ENCODE measurements around the gene SLC38A2. TPM values are rescaled to one million over a fixed set of nuclear protein-coding genes. Genes with fewer than 3 reads are reported as not detected.

SLC38A2 gene
- total RNA-seq (2014; rRNA removed; shearing (Covaris generic)) (66.2 and 70.5 TPM in 2 replicates), total RNA-seq (2022) (93.5 and 107 TPM in 2 replicates), Bru-seq, nascent RNA (percentile 98 among the genes with signal in this experiment), BruChase-seq, experiment 1, labeled RNA remaining after a 6-hour chase (percentile 81 among the genes with signal in this experiment), BruChase-seq, experiment 2, labeled RNA remaining after a 2-hour chase (percentile 98 among the genes with signal in this experiment)
- long read RNA-seq, full-length matches to known transcripts: 53 of 71 reads
- long read RNA-seq, partial matches to known transcripts: 4 of 71 reads
- long read RNA-seq, other reads (novel, unspliced or antisense): 14 of 71 reads

DNA sequence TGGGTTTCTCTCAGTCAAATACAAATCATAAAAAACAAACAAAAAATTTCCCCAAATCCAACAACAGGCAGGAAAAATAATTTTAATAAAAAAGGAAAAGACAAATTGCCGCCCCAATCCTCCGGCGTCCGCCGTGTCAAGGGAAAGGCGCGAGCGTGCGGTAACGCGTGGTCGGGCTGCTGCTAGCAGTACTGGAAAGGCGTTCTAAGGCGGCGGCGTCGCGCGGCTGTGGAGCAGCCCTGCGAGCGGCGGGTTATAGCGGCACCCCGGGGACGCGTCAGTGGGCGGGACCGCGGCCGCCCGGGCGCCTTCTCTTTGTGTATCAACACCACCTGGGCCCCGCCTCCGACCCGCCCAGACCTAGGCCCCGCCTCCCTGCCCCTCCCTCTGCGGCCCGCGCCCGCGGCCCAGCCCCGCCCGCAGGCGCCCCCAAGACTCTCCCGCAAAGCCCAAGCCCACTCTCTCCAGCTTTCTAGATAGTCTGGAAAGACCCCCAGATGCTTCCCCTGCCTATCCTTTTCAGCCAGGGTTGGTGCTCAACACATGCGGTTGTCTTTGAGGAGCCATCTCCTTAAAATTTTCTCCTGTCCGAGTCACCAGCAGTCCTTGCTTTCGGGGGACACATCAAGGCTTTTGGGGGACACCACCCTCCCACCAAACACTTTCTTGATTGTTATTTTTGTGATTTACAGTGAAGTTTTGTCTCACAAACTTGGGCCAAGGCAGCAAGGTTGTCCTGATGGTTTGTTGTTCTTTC is at the start of gene SLC38A2:
Gene SLC38A2 (minus strand): TSS at position 230 of the 757 bp plus-strand sequence. CDS start 1,480 bp downstream, outside the sequence.
- DNase-seq (ENCODE audit: low spot score): peak; percentile 93
- Histone ChIP-seq H3K9me3 (ENCODE audit: low read length) (no peaks in the 10 kb centered on the region), H3K4me3 (ENCODE audit: low read depth, low read length, poor library complexity, severe bottlenecking) (peak within 1 kb of the TSS; percentile 95), H3K4me1 (ENCODE audit: insufficient read depth, low read length, poor library complexity, severe bottlenecking) (peaks cover 24% of the 10 kb centered on the region), H4K20me1 (ENCODE audit: insufficient read depth, low read length) (peaks cover 20% of the 10 kb centered on the region), H3K9me2 (ENCODE audit: insufficient read depth, low read length) (no peaks in the 10 kb centered on the region), H3K36me3 (ENCODE audit: insufficient read depth, low read length) (peaks cover 34% of the 10 kb centered on the region), H3K27ac (ENCODE audit: low read depth, low read length, poor library complexity, severe bottlenecking) (peak within 1 kb of the TSS; percentile 77), H3K79me2 (ENCODE audit: insufficient read depth, low read depth, low read length) (peaks cover 35% of the 10 kb centered on the region; the same call in 1 of the 2 replicates), H3K4me2 (ENCODE audit: low read length) (peak within 1 kb of the TSS; percentile 95), H2AFZ (ENCODE audit: low read length) (peak within 1 kb of the TSS; percentile 92)
- no TSS peak for BruUV-seq (replicated peaks)
- intact Hi-C loops (cut with micrococcal nuclease; ENCODE audit: unreplicated experiment): loop anchor here (1.0 to 5.0 kb wide), 4 partner anchors 11 to 645 kb away; partner anchors contain the start of genes ARID2, SCAF11 and SLC38A1
- POLR2A ChIA-PET: interaction anchor here (0.6 to 1.6 kb wide), 3 partner anchors 10 to 156 kb away, joined by 3 to 6 read pairs (median 4); no protein-coding TSS in a partner anchor
- CTCF ChIA-PET (ENCODE audit: unreplicated experiment): no interaction called here
- TF ChIP-seq EZH2phosphoT487 (IDR thresholded peaks at IDR 0.05; ENCODE audit: borderline replicate concordance, low read depth, low read length): no peak
- TF ChIP-seq, protein P1, sequence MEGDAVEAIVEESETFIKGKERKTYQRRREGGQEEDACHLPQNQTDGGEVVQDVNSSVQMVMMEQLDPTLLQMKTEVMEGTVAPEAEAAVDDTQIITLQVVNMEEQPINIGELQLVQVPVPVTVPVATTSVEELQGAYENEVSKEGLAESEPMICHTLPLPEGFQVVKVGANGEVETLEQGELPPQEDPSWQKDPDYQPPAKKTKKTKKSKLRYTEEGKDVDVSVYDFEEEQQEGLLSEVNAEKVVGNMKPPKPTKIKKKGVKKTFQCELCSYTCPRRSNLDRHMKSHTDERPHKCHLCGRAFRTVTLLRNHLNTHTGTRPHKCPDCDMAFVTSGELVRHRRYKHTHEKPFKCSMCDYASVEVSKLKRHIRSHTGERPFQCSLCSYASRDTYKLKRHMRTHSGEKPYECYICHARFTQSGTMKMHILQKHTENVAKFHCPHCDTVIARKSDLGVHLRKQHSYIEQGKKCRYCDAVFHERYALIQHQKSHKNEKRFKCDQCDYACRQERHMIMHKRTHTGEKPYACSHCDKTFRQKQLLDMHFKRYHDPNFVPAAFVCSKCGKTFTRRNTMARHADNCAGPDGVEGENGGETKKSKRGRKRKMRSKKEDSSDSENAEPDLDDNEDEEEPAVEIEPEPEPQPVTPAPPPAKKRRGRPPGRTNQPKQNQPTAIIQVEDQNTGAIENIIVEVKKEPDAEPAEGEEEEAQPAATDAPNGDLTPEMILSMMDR (conservative IDR thresholded peaks at IDR 0.05; ENCODE audit: low read length): no peak

DNA sequence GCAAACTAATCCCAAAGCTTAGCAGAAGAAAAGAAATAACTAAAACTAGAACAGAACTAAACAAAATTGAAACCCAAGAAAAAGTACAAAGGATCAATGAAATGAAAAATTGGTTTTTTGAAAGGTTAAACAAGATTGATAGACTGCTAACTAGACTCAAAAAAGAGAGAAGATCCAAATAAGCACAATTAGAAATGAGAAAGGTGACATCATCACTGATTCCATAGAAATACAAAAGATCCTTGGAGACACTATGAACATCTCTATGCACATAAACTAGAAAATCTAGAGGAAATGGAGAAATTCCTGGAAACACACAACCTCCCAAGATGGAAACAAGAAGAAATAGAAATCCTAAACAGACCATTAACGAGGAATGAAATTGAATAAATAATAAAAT is 47.1 kb upstream of the SLC38A2 start:
- DNase-seq (ENCODE audit: low spot score): no peak
- ChIA-PET CTCF (ENCODE audit: unreplicated experiment) (no interaction called here), POLR2A (no interaction called here)
- Histone ChIP-seq H3K9me3 (ENCODE audit: low read length) (no peaks in the 10 kb centered on the region), H3K4me2 (ENCODE audit: low read length) (no peak overlapping the region), H3K9me2 (ENCODE audit: insufficient read depth, low read length) (no peaks in the 10 kb centered on the region), H4K20me1 (ENCODE audit: insufficient read depth, low read length) (no peaks in the 10 kb centered on the region), H3K36me3 (ENCODE audit: insufficient read depth, low read length) (no peaks in the 10 kb centered on the region), H3K79me2 (ENCODE audit: insufficient read depth, low read depth, low read length) (no peaks in the 10 kb centered on the region), H2AFZ (ENCODE audit: low read length) (no peak overlapping the region), H3K4me1 (ENCODE audit: insufficient read depth, low read length, poor library complexity, severe bottlenecking) (no peaks in the 10 kb centered on the region), H3K4me3 (ENCODE audit: low read depth, low read length, poor library complexity, severe bottlenecking) (no peak overlapping the region), H3K27ac (ENCODE audit: low read depth, low read length, poor library complexity, severe bottlenecking) (no peak overlapping the region)
- intact Hi-C loops (cut with micrococcal nuclease; ENCODE audit: unreplicated experiment): no loop called here
- TF ChIP-seq EZH2phosphoT487 (IDR thresholded peaks at IDR 0.05; ENCODE audit: borderline replicate concordance, low read depth, low read length): no peak
- TF ChIP-seq, protein P1 (conservative IDR thresholded peaks at IDR 0.05; ENCODE audit: low read length): no peak
- no TSS peak for BruUV-seq (replicated peaks)
